Ishikawa (cell line): ENCODE data around the gene TBXAS1.

Source experiments
- CEBPB ChIP-seq: IDR thresholded peaks from 2 replicates; pipeline ENCODE4 v1.6.1; 2012
- CREB1 ChIP-seq: IDR thresholded peaks from 2 replicates; pipeline ENCODE4 v1.6.1; 2012; ENCODE audit warnings: low read depth
- EGR1 ChIP-seq: IDR thresholded peaks from 2 replicates; pipeline ENCODE4 v1.6.1; 2012
- EP300 ChIP-seq: IDR thresholded peaks from 2 replicates; pipeline ENCODE4 v1.6.1; 2012; ENCODE audit warnings: borderline replicate concordance
- FOXM1 ChIP-seq: IDR thresholded peaks from 2 replicates; pipeline ENCODE4 v1.6.1; 2012; ENCODE audit warnings: low read depth, borderline replicate concordance
- MAX ChIP-seq: IDR thresholded peaks from 2 replicates; pipeline ENCODE4 v1.6.1; 2012
- NFIC ChIP-seq: IDR thresholded peaks from 2 replicates; pipeline ENCODE4 v1.6.1; 2012
- RAD21 ChIP-seq: IDR thresholded peaks from 2 replicates; pipeline ENCODE4 v1.6.1; 2012; ENCODE audit warnings: low read depth
- REST ChIP-seq: IDR thresholded peaks from 2 replicates; pipeline ENCODE4 v1.6.1; 2012; ENCODE audit warnings: low read depth, mild to moderate bottlenecking
- TAF1 ChIP-seq: IDR thresholded peaks from 2 replicates; pipeline ENCODE4 v1.6.1; 2012; ENCODE audit warnings: low read depth, mild to moderate bottlenecking
- TCF12 ChIP-seq: IDR thresholded peaks from 2 replicates; pipeline ENCODE4 v1.6.1; 2012; ENCODE audit warnings: low read depth
- TEAD4 ChIP-seq: IDR thresholded peaks from 2 replicates; pipeline ENCODE4 v1.6.1; 2012
- USF1 ChIP-seq: IDR thresholded peaks from 2 replicates; pipeline ENCODE4 v1.6.1; 2012
- YY1 ChIP-seq: IDR thresholded peaks from 2 replicates; pipeline ENCODE4 v1.6.1; 2012; ENCODE audit warnings: low read depth
- ZBTB7A ChIP-seq: IDR thresholded peaks from 2 replicates; pipeline ENCODE4 v1.6.1; 2012; ENCODE audit warnings: low read depth

The TBXAS1 gene

GRCh38 chr7:139846297-139846696, 17.2 kb downstream of the TBXAS1 start:
- TF ChIP-seq TEAD4 (no peak), USF1 (no peak), FOXM1 (no peak), YY1 (no peak), REST (no peak), RAD21 (no peak), NFIC (no peak), ZBTB7A (no peak), EGR1 (no peak), TAF1 (no peak), EP300 (no peak), CEBPB (no peak), TCF12 (no peak), MAX (no peak), CREB1 (no peak)

GRCh38 chr7:139848274-139848673, 19.2 kb downstream of the TBXAS1 start:
- TF ChIP-seq CEBPB, result no peak
- TF ChIP-seq TCF12, result no peak
- no peak for TF ChIP-seq MAX
- TF ChIP-seq EGR1, result no peak
- no peak for TF ChIP-seq YY1
- TF ChIP-seq CREB1, result no peak

GRCh38 chr7:139850906-139851305, 21.8 kb downstream of the TBXAS1 start:
- TF ChIP-seq EP300, result no peak
- no peak for TF ChIP-seq FOXM1
- TF ChIP-seq CREB1, result no peak
- TF ChIP-seq RAD21, result no peak
- no peak for TF ChIP-seq CEBPB
- TF ChIP-seq TAF1, result no peak
- TF ChIP-seq REST, result no peak
- TF ChIP-seq TCF12, result no peak
- no peak for TF ChIP-seq ZBTB7A
- TF ChIP-seq EGR1, result no peak
- no peak for TF ChIP-seq YY1
- TF ChIP-seq TEAD4, result no peak

- TF ChIP-seq MAX (no peak), ZBTB7A (no peak), TCF12 (no peak), CEBPB (no peak), CREB1 (no peak), USF1 (no peak), YY1 (no peak), TAF1 (no peak), EGR1 (no peak), REST (no peak), FOXM1 (no peak), RAD21 (no peak), NFIC (no peak), EP300 (no peak), TEAD4 (no peak)
Measured at GRCh38 chr7:139851770-139852481, 22.9 kb downstream of the TBXAS1 start.
